ENCODE data around the gene PAGE2.
"Not testable (repeated sequence)": the region's sequence is repeated elsewhere in the genome, so short reads cannot be mapped to it uniquely, and the experiment has no call there.

PAGE2 gene, protein sequence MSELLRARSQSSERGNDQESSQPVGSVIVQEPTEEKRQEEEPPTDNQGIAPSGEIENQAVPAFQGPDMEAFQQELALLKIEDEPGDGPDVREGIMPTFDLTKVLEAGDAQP

DNA sequence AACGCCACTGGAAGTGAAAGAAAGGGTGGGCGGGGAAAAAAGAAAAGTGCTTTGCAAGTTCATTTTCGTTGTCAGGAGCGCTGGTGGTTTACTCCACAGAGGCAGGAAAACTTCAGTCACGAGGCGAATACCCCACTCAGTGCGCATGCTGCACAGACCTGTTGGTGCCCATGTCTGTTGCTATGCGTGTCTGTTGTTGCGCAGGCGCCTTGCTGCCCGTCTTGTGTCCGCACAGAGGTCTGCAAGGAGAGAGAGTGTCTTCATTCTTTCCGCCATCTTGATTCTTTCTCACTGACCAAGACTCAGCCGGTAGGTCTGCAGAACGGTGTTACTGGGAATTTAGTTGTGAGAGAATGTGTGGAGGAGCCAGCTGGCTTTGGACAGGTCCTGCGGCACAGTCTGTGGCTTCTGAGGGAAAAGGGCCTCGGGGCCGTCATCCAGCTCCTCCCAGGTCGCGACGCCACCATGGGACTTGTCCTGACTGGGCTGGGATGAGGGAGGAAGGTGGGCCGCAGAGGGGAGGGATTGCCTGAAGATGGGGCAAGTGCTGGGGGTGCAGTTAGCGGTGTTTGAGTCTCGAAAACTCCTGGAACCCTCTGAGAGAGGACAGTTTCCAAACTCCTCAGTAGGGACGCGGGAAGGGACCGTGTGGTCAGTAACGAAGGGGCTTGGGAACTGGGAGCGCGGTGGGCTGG, at the start of gene PAGE2:
PAGE2 (plus strand) TSS at position 224 of the 695 bp plus-strand sequence. CDS start 1,003 bp downstream, outside the sequence.
- H3K27me3 Mint-ChIP-seq, result no peaks in the 10 kb centered on the region

GRCh38 chrX:55039471-55039870, 49.3 kb upstream of the PAGE2 start:
- Mint-ChIP-seq H3K4me3 (no peak overlapping the region), H3K36me3 (ENCODE audit: low read depth) (no peaks in the 10 kb centered on the region), H3K27me3 (no peaks in the 10 kb centered on the region), H3K27ac (no peak overlapping the region), H3K9me3 (no peaks in the 10 kb centered on the region), H3K4me1 (ENCODE audit: low read depth) (no peaks in the 10 kb centered on the region)

More for the DNA sequence above, at the start of gene PAGE2:
- H3K36me3 Mint-ChIP-seq (ENCODE audit: low read depth), result no peaks in the 10 kb centered on the region
- H3K4me1 Mint-ChIP-seq (ENCODE audit: low read depth), result no peaks in the 10 kb centered on the region
- H3K4me3 Mint-ChIP-seq, result no peak within 1 kb of the TSS
- H3K9me3 Mint-ChIP-seq, result no peaks in the 10 kb centered on the region
- H3K27ac Mint-ChIP-seq, result no peak within 1 kb of the TSS

DNA sequence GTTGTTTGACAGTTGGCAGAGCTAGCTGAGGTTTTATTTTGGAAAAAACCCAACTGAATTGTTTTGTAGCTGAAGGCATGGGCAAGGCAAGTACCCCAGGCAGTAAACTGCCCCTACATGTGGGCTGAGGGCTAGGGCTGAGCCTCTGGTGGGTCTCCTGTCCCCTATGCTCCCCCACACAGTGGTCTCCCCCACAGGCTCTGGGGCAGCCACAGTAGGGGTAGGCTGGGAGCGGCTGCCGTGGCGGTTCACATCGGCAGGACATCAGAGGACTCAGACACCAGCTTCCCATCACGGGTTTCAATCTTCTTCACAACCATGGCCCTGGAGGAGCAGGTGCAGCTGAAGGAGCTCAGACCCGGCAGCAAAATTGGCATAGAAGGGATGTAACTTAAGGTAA, 47.3 kb upstream of the PAGE2 start:
- Mint-ChIP-seq H3K4me3 (no peak overlapping the region), H3K27ac (no peak overlapping the region), H3K27me3 (no peaks in the 10 kb centered on the region), H3K36me3 (ENCODE audit: low read depth) (no peaks in the 10 kb centered on the region), H3K4me1 (ENCODE audit: low read depth) (no peaks in the 10 kb centered on the region), H3K9me3 (no peaks in the 10 kb centered on the region)

DNA sequence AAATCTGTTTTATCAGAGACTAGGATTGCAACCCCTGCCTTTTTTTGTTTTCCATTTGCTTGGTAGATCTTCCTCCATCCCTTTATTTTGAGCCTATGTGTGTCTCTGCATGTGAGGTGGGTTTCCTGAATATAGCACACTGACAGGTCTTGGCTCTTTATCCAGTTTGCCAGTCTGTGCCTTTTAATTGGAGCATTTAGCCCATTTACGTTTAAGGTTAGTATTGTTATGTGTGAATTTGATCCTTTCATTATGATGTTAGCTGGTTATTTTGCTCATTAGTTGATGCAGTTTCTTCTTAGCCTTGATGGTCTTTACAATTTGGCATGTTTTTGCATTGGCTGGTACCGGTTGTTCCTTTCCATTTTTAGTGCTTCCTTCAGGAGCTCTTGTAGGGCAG, 38.2 kb upstream of the PAGE2 start:
- not testable (repeated sequence) for H3K27me3 Mint-ChIP-seq; H3K4me1 Mint-ChIP-seq (ENCODE audit: low read depth); H3K9me3 Mint-ChIP-seq; H3K27ac Mint-ChIP-seq; H3K36me3 Mint-ChIP-seq (ENCODE audit: low read depth); H3K4me3 Mint-ChIP-seq

DNA sequence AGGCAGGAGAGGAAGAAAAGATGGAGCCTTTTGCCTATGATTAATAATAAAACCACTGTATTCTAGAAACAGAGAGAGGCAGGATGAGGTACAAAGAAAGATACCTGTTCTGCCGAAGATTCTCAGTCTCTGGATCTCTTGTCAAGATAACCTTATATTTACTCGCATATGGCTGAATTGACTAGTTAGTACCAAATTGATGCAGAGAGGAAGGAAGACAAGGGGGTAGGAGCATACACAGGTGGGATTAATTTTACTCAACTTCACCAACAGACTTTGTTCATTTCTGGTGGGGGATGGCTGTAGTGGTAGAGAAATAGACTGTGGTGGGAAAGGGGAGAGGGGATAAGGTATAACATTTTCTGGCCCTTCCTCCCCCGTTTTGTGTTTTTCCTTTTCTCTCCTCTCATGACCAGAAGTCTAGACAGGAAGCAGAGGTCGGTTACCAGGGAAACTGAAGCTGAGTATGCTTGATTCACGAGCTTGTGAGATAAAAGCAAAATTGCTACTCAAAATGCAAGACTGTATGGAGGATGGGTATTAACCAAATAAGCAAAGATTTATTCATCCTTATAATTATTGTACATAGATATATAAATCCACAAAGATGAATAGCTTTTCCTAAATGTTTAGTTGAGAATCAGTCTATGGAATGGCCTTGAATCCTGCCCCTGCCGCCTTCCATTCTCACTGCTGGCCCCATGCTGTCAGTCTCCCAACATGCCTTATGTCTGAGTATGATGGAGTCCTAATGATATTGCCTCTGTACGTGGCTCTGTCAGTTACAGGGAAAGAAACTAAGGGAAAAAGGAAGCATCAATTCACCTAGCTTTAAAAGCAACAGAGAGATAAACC, 31.8 kb upstream of the PAGE2 start:
- Mint-ChIP-seq H3K4me1 (ENCODE audit: low read depth) (peaks cover 17% of the 10 kb centered on the region), H3K27ac (no peak overlapping the region), H3K27me3 (no peaks in the 10 kb centered on the region), H3K36me3 (ENCODE audit: low read depth) (no peaks in the 10 kb centered on the region), H3K9me3 (no peaks in the 10 kb centered on the region), H3K4me3 (peak overlapping the region; percentile 63)

GRCh38 chrX:55057675-55058249, 31.1 kb upstream of the PAGE2 start:
- peaks cover 17% of the 10 kb centered on the region for H3K4me1 Mint-ChIP-seq (ENCODE audit: low read depth)
- H3K36me3 Mint-ChIP-seq (ENCODE audit: low read depth), result no peaks in the 10 kb centered on the region
- peak overlapping the region; percentile 63 for H3K4me3 Mint-ChIP-seq
- no peak overlapping the region for H3K27ac Mint-ChIP-seq
- H3K27me3 Mint-ChIP-seq, result no peaks in the 10 kb centered on the region
- no peaks in the 10 kb centered on the region for H3K9me3 Mint-ChIP-seq

GRCh38 chrX:55067180-55067579, 21.6 kb upstream of the PAGE2 start:
- not testable (repeated sequence) for H3K4me1 Mint-ChIP-seq (ENCODE audit: low read depth); H3K27ac Mint-ChIP-seq; H3K27me3 Mint-ChIP-seq; H3K4me3 Mint-ChIP-seq; H3K9me3 Mint-ChIP-seq; H3K36me3 Mint-ChIP-seq (ENCODE audit: low read depth)

DNA sequence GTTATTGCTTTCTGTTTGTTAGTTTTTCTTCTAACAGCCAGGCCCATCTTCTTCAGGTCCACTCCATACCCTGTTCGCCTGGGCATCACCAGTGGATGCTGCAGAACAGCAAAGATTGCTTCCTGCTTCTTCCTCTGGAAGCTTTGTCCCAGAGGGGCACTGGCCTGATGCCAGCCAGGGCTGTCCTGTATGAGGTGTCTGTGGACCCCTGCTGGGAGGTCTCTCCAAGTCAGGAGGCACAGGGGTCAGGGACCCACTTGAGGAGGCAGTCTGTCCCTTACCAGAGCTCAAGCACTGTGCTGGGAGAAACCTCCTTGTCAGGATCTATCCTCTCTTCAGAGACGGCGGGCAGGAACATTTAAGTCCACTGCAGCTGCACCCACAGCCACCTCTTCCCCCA, 16.5 kb upstream of the PAGE2 start:
- Mint-ChIP-seq H3K9me3 (no peaks in the 10 kb centered on the region), H3K4me3 (no peak overlapping the region), H3K27ac (no peak overlapping the region), H3K36me3 (ENCODE audit: low read depth) (no peaks in the 10 kb centered on the region), H3K27me3 (no peaks in the 10 kb centered on the region), H3K4me1 (ENCODE audit: low read depth) (no peaks in the 10 kb centered on the region)

DNA sequence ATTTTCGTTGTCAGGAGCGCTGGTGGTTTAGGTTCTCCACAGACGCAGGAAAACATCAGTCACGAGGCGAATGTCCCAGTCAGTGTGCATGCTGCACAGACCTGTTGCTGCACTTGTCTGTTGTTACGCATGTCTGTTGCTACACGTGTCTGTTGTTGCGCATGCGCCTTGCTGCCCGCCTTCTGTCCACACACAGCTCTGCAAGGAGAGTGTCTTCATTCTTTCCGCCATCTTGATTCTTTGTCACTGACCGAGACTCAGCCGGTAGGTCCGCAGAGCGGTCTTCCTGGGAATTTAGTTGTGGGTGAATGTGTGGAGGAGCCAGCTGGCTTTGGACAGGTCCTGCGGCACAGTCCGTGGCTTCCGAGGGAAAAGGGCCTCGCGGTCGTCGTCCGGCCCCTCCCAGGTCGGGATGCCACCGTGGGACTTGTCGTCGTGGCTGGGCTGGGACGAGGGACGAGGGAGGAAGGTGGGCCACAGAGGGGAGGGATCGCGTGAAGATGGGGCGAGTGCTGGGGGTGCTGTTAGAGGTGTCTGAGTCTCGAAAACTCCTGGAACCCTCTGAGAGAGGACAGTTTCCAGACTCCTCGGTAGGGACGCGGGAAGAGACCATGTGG, 13.9 kb upstream of the PAGE2 start, which contains the start of gene PAGE2B:
PAGE2B (plus strand) TSS at position 180 of the 617 bp plus-strand sequence. CDS start 1,012 bp downstream, outside the sequence.
- Mint-ChIP-seq H3K9me3 (no peaks in the 10 kb centered on the region), H3K36me3 (ENCODE audit: low read depth) (no peaks in the 10 kb centered on the region), H3K4me3 (no peak within 1 kb of the TSS), H3K27ac (no peak within 1 kb of the TSS), H3K27me3 (no peaks in the 10 kb centered on the region), H3K4me1 (ENCODE audit: low read depth) (no peaks in the 10 kb centered on the region)

GRCh38 chrX:55098691-55099090, 9.9 kb downstream of the PAGE2 start:
- H3K27me3 Mint-ChIP-seq, result no peaks in the 10 kb centered on the region
- no peak overlapping the region for H3K27ac Mint-ChIP-seq
- no peaks in the 10 kb centered on the region for H3K4me1 Mint-ChIP-seq (ENCODE audit: low read depth)
- H3K4me3 Mint-ChIP-seq, result no peak overlapping the region
- H3K36me3 Mint-ChIP-seq (ENCODE audit: low read depth), result no peaks in the 10 kb centered on the region
- H3K9me3 Mint-ChIP-seq, result no peaks in the 10 kb centered on the region

- Mint-ChIP-seq H3K27ac (no peak overlapping the region), H3K36me3 (ENCODE audit: low read depth) (no peaks in the 10 kb centered on the region), H3K9me3 (no peaks in the 10 kb centered on the region), H3K4me3 (no peak overlapping the region), H3K27me3 (no peaks in the 10 kb centered on the region), H3K4me1 (ENCODE audit: low read depth) (no peaks in the 10 kb centered on the region)
These were observed 10.3 kb downstream of the PAGE2 start for GRCh38 chrX:55099162-55099561.

DNA sequence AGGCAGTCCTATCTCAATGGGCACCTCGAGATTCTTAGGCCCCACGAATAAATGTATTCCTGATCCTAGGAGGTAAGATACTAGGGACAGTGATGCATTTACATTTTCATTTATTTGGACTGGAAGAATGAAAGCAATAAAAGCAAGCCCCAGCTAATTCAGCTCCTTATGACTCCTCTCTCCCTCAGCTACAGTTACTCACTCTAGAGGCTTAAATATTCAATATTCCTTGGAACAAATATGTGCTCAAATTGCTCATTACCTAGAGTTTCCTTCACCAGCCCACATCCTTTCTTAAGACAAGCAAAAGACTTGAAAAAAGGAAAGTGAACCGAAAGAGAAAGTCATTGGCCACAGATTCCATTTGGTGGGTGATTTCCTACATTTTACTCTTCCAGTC, 13.9 kb downstream of the PAGE2 start:
- Mint-ChIP-seq H3K4me3 (no peak overlapping the region), H3K27me3 (no peaks in the 10 kb centered on the region), H3K9me3 (no peaks in the 10 kb centered on the region), H3K27ac (no peak overlapping the region), H3K4me1 (ENCODE audit: low read depth) (no peaks in the 10 kb centered on the region), H3K36me3 (ENCODE audit: low read depth) (no peaks in the 10 kb centered on the region)

- Mint-ChIP-seq H3K36me3 (ENCODE audit: low read depth) (no peaks in the 10 kb centered on the region), H3K9me3 (no peaks in the 10 kb centered on the region), H3K27me3 (no peaks in the 10 kb centered on the region), H3K4me1 (ENCODE audit: low read depth) (no peaks in the 10 kb centered on the region), H3K27ac (no peak overlapping the region), H3K4me3 (no peak overlapping the region)
These were observed 18.4 kb downstream of the PAGE2 start for GRCh38 chrX:55107262-55107661.

DNA sequence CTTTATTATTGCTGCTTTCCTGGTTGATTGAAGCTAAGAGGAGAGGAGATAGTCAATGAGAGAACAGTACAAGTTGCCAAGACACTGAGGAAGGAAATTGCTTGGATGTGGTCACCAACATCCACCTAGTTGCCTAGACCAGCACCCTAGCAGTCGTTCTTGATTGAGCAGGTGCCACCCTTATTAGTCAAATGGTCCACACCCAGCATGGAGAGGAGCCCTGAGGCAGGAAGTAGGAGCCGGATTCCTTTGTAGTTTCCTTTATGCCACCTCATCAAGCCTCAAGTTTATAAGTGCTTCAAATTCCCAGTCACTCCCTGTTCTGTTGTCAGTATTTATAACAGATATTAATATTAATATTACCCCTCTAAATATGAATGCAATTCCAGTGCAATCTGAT, 19.1 kb downstream of the PAGE2 start:
- Mint-ChIP-seq H3K36me3 (ENCODE audit: low read depth) (no peaks in the 10 kb centered on the region), H3K4me3 (no peak overlapping the region), H3K27me3 (no peaks in the 10 kb centered on the region), H3K27ac (no peak overlapping the region), H3K4me1 (ENCODE audit: low read depth) (no peaks in the 10 kb centered on the region), H3K9me3 (no peaks in the 10 kb centered on the region)

- no peaks in the 10 kb centered on the region for H3K4me1 Mint-ChIP-seq (ENCODE audit: low read depth)
- H3K36me3 Mint-ChIP-seq (ENCODE audit: low read depth), result no peaks in the 10 kb centered on the region
- no peaks in the 10 kb centered on the region for H3K9me3 Mint-ChIP-seq
- H3K27me3 Mint-ChIP-seq, result no peaks in the 10 kb centered on the region
- H3K4me3 Mint-ChIP-seq, result no peak overlapping the region
- no peak overlapping the region for H3K27ac Mint-ChIP-seq
These were observed 20.5 kb downstream of the PAGE2 start for GRCh38 chrX:55109306-55109705.
